SU-DHL-6 (cell line): ENCODE data around the gene HCFC1R1.

Experiments used
- H2AFZ ChIP-seq: fragments of 200-600 bp; sonication (generic); 2 replicates; pipeline ENCODE4 v1.6.1; 2014; ENCODE audit warnings: low read depth, mild to moderate bottlenecking, moderate library complexity, mixed read lengths, antibody characterized with exemption, low read length; ENCODE audit not compliant: severe bottlenecking
- H3F3A ChIP-seq: fragments of 200-600 bp; shearing (Covaris generic); 2 replicates; pipeline ENCODE4 v1.6.0; 2016; ENCODE audit warnings: antibody characterized with exemption, mild to moderate bottlenecking; ENCODE audit not compliant: insufficient read depth
- H3K27ac ChIP-seq: fragments of 200-600 bp; sonication (generic); 2 replicates; pipeline ENCODE4 v1.5.1; 2016; ENCODE audit warnings: low read depth, mild to moderate bottlenecking, low read length, moderate library complexity, mixed read lengths
- H3K27me3 ChIP-seq: fragments of 200-600 bp; sonication (generic), shearing (Covaris generic); 2 replicates; pipeline ENCODE4 v1.6.0; 2014; ENCODE audit warnings: mild to moderate bottlenecking, low read length
- H3K36me3 ChIP-seq: fragments of 200-600 bp; sonication (generic); 2 replicates; pipeline ENCODE4 v1.6.1; 2014; ENCODE audit warnings: mild to moderate bottlenecking, low read length, mixed read lengths
- H3K4me2 ChIP-seq: fragments of 300-600, 200-600 bp; shearing (Covaris generic), sonication (generic); 2 replicates; pipeline ENCODE4 v1.6.0; 2014; ENCODE audit warnings: low read length, low read depth, mild to moderate bottlenecking; ENCODE audit not compliant: poor library complexity, severe bottlenecking
- H3K4me3 ChIP-seq: fragments of 200-600 bp; sonication (generic); 2 replicates; pipeline ENCODE4 v1.5.1; 2014; ENCODE audit warnings: antibody characterized with exemption, low read length, mild to moderate bottlenecking, mixed read lengths; ENCODE audit not compliant: insufficient read depth, poor library complexity, severe bottlenecking
- H3K79me2 ChIP-seq: fragments of 200-600 bp; sonication (generic); 2 replicates; pipeline ENCODE4 v1.6.1; 2014; ENCODE audit warnings: mild to moderate bottlenecking, low read length, moderate library complexity; ENCODE audit not compliant: insufficient read depth
- H3K9ac ChIP-seq: fragments of 200-600 bp; sonication (generic); 2 replicates; pipeline ENCODE4 v1.7.0; 2014; ENCODE audit warnings: mild to moderate bottlenecking, low read length
- H3K9me2 ChIP-seq: fragments of 200-600 bp; sonication (generic); replicated peaks from 2 replicates; pipeline ENCODE4 v1.6.1; 2014; ENCODE audit warnings: low read length; ENCODE audit not compliant: insufficient read depth
- H3K9me3 ChIP-seq: fragments of 200-600 bp; sonication (generic); 2 replicates; pipeline ENCODE4 v1.6.1; 2014; ENCODE audit warnings: low read length, mixed read lengths; ENCODE audit not compliant: insufficient read depth
- H4K20me1 ChIP-seq: fragments of 200-600 bp; sonication (generic); 2 replicates; pipeline ENCODE4 v1.6.1; 2014; ENCODE audit warnings: low read depth, mild to moderate bottlenecking, antibody characterized with exemption, low read length, moderate library complexity, mixed read lengths
- CTCF ChIP-seq: fragments of 200-600 bp; sonication (generic); IDR thresholded peaks from one replicate; pipeline ENCODE4 v1.5.1; 2017; ENCODE audit warnings: antibody characterized with exemption, mild to moderate bottlenecking, low read length, moderate library complexity; ENCODE audit not compliant: insufficient read depth, poor library complexity, severe bottlenecking
- EZH2phosphoT487 ChIP-seq: fragments of 200-600 bp; sonication (generic), shearing (Covaris generic); conservative IDR thresholded peaks from 2 replicates; pipeline ENCODE4 v1.6.1; 2018; ENCODE audit warnings: mild to moderate bottlenecking, antibody characterized with exemption, low read length, moderate library complexity, mixed read lengths

The HCFC1R1 gene

GRCh38 chr16:3014971-3015370 is 8.8 kb downstream of the HCFC1R1 start:
- no peak overlapping the region for H3K4me2 ChIP-seq
- no peak overlapping the region for H3K27ac ChIP-seq
- TF ChIP-seq EZH2phosphoT487 (no peak), CTCF (no peak)

GRCh38 chr16:3013998-3014690 is 9.6 kb downstream of the HCFC1R1 start:
- no peaks in the 10 kb centered on the region for H3K36me3 ChIP-seq
- no peaks in the 10 kb centered on the region for H3F3A ChIP-seq
- no peak overlapping the region for H2AFZ ChIP-seq
- H3K27me3 ChIP-seq = no peaks in the 10 kb centered on the region
- H3K27ac ChIP-seq = no peak overlapping the region
- no peaks in the 10 kb centered on the region for H3K79me2 ChIP-seq
- H3K4me3 ChIP-seq = no peak overlapping the region
- H4K20me1 ChIP-seq = no peaks in the 10 kb centered on the region
- H3K9me2 ChIP-seq = no peaks in the 10 kb centered on the region
- no peaks in the 10 kb centered on the region for H3K9me3 ChIP-seq
- TF ChIP-seq EZH2phosphoT487 = no peak
- TF ChIP-seq CTCF = no peak
- no peak overlapping the region for H3K4me2 ChIP-seq
- no peak overlapping the region for H3K9ac ChIP-seq

More at GRCh38 chr16:3014971-3015370, 8.8 kb downstream of the HCFC1R1 start:
- no peaks in the 10 kb centered on the region for H3K79me2 ChIP-seq
- H3K9me3 ChIP-seq = no peaks in the 10 kb centered on the region
- H3K36me3 ChIP-seq = no peaks in the 10 kb centered on the region
- no peaks in the 10 kb centered on the region for H4K20me1 ChIP-seq
- no peaks in the 10 kb centered on the region for H3K9me2 ChIP-seq
- no peaks in the 10 kb centered on the region for H3F3A ChIP-seq
- H2AFZ ChIP-seq = no peak overlapping the region
- H3K9ac ChIP-seq = no peak overlapping the region
- no peak overlapping the region for H3K4me3 ChIP-seq
- no peaks in the 10 kb centered on the region for H3K27me3 ChIP-seq

GRCh38 chr16:3013491-3013951 is 10.2 kb downstream of the HCFC1R1 start:
- Histone ChIP-seq H3K9me2 (no peaks in the 10 kb centered on the region), H2AFZ (no peak overlapping the region), H3K27me3 (no peaks in the 10 kb centered on the region), H4K20me1 (no peaks in the 10 kb centered on the region), H3K27ac (no peak overlapping the region), H3K9me3 (no peaks in the 10 kb centered on the region), H3K9ac (no peak overlapping the region), H3K79me2 (no peaks in the 10 kb centered on the region), H3F3A (no peaks in the 10 kb centered on the region), H3K36me3 (no peaks in the 10 kb centered on the region), H3K4me2 (no peak overlapping the region), H3K4me3 (no peak overlapping the region)
- TF ChIP-seq EZH2phosphoT487 (no peak), CTCF (no peak)
